SK-N-SH treated with all-trans-retinoic acid at 6 μM for 48 hours (cell line): Measurements from ENCODE around the gene CUEDC1.

ENCODE experiments used
- ATAC-seq: fragments of 200-7000 bp; cut with Tn5 transposase; 3 replicates; pipeline ENCODE4 v1.9.1; 2020; ENCODE audit warnings: mild to moderate bottlenecking, moderate library complexity
- ARNTL ChIP-seq: fragments of 450-650 bp; formaldehyde crosslinking; IDR thresholded peaks from 2 replicates; pipeline ENCODE4 v1.5.0; 2020; ENCODE audit warnings: low read depth, mild to moderate bottlenecking, moderate library complexity, borderline replicate concordance
- CSDC2 ChIP-seq: fragments of 250-450 bp; sonication (Bioruptor Pico); IDR thresholded peaks from 2 replicates; pipeline ENCODE4 v1.5.0; 2020; ENCODE audit warnings: mild to moderate bottlenecking, moderate library complexity
- ESRRG ChIP-seq: fragments of 250-450 bp; sonication (Bioruptor Pico); IDR thresholded peaks from 2 replicates; pipeline ENCODE4 v1.6.1; 2021; ENCODE audit warnings: mild to moderate bottlenecking
- GLIS3 ChIP-seq: fragments of 250-450 bp; sonication (Bioruptor Pico); IDR thresholded peaks from 2 replicates; pipeline ENCODE4 v1.5.0; 2020; ENCODE audit warnings: mild to moderate bottlenecking, moderate library complexity
- ISL1 ChIP-seq: fragments of 250-450 bp; sonication (Bioruptor Pico); IDR thresholded peaks from 2 replicates; pipeline ENCODE4 v2.1.2; 2022; ENCODE audit warnings: mild to moderate bottlenecking, moderate library complexity
- OSR1 ChIP-seq: fragments of 250-450 bp; sonication (Bioruptor Pico); IDR thresholded peaks from 2 replicates; pipeline ENCODE4 v1.8.0; 2022; ENCODE audit warnings: moderate library complexity, mild to moderate bottlenecking, inconsistent platforms
- PPARA ChIP-seq: fragments of 250-450 bp; sonication (Bioruptor Pico); IDR thresholded peaks from 2 replicates; pipeline ENCODE4 v1.5.0; 2020; ENCODE audit warnings: mild to moderate bottlenecking, borderline replicate concordance
- RARB ChIP-seq: fragments of 250-450 bp; sonication (Bioruptor Pico); IDR thresholded peaks from 2 replicates; pipeline ENCODE4 v1.8.0; 2021; ENCODE audit warnings: mild to moderate bottlenecking, moderate library complexity
- SNAI2 ChIP-seq: fragments of 250-450 bp; sonication (Bioruptor Pico); IDR thresholded peaks from 2 replicates; pipeline ENCODE4 v1.5.0; 2020; ENCODE audit warnings: mild to moderate bottlenecking, moderate library complexity
- TCF4 ChIP-seq: fragments of 250-450 bp; sonication (Bioruptor Pico); IDR thresholded peaks from 2 replicates; pipeline ENCODE4 v1.8.0; 2021; ENCODE audit warnings: mild to moderate bottlenecking, moderate library complexity, borderline replicate concordance
- ZC3H10 ChIP-seq: fragments of 250-450 bp; sonication (Bioruptor Pico); IDR thresholded peaks from 2 replicates; pipeline ENCODE4 v1.5.1; 2021; ENCODE audit warnings: mild to moderate bottlenecking, moderate library complexity
- ZFP3 ChIP-seq: fragments of 250-450 bp; sonication (Bioruptor Pico); IDR thresholded peaks from 2 replicates; pipeline ENCODE4 v1.5.0; 2020; ENCODE audit warnings: mild to moderate bottlenecking, moderate library complexity
- ZFP30 ChIP-seq: fragments of 450-650 bp; formaldehyde crosslinking; IDR thresholded peaks from 2 replicates; pipeline ENCODE4 v1.5.0; 2022; ENCODE audit warnings: mild to moderate bottlenecking, moderate library complexity
- ZNF565 ChIP-seq: fragments of 450-650 bp; formaldehyde crosslinking; conservative IDR thresholded peaks from 2 replicates; pipeline ENCODE4 v1.5.0; 2020; ENCODE audit warnings: low read depth, mild to moderate bottlenecking, moderate library complexity
- ZNF70 ChIP-seq: fragments of 450-650 bp; formaldehyde crosslinking; IDR thresholded peaks from 2 replicates; pipeline ENCODE4 v1.5.0; 2020; ENCODE audit warnings: mild to moderate bottlenecking, moderate library complexity
- ZNF8 ChIP-seq: fragments of 450-650 bp; formaldehyde crosslinking; IDR thresholded peaks from 2 replicates; pipeline ENCODE4 v1.5.0; 2020; ENCODE audit warnings: mild to moderate bottlenecking, moderate library complexity
- TF ChIP-seq, protein P1 (sequence below): fragments of 250-450 bp; sonication (Bioruptor Pico); IDR thresholded peaks from 2 replicates; pipeline ENCODE4 v1.8.0; 2020; ENCODE audit warnings: mild to moderate bottlenecking, moderate library complexity, borderline replicate concordance
- TF ChIP-seq, protein P2 (sequence below): fragments of 250-450 bp; sonication (Bioruptor Pico); IDR thresholded peaks from 2 replicates; pipeline ENCODE4 v1.5.1; 2020; ENCODE audit warnings: low read depth, mild to moderate bottlenecking, moderate library complexity
- TF ChIP-seq, protein P3 (sequence below): fragments of 250-450 bp; sonication (Bioruptor Pico); IDR thresholded peaks from 2 replicates; pipeline ENCODE4 v1.8.0; 2021; ENCODE audit warnings: low read depth, mild to moderate bottlenecking, moderate library complexity, borderline replicate concordance
- TF ChIP-seq, protein P4 (sequence below): fragments of 250-450 bp; sonication (Bioruptor Pico); IDR thresholded peaks from 2 replicates; pipeline ENCODE4 v1.5.0; 2020; ENCODE audit warnings: mild to moderate bottlenecking, moderate library complexity
- TF ChIP-seq, protein P5 (sequence below): fragments of 250-450 bp; sonication (Bioruptor Pico); IDR thresholded peaks from 2 replicates; pipeline ENCODE4 v1.5.1; 2021; ENCODE audit warnings: mild to moderate bottlenecking, moderate library complexity

The CUEDC1 gene

DNA sequence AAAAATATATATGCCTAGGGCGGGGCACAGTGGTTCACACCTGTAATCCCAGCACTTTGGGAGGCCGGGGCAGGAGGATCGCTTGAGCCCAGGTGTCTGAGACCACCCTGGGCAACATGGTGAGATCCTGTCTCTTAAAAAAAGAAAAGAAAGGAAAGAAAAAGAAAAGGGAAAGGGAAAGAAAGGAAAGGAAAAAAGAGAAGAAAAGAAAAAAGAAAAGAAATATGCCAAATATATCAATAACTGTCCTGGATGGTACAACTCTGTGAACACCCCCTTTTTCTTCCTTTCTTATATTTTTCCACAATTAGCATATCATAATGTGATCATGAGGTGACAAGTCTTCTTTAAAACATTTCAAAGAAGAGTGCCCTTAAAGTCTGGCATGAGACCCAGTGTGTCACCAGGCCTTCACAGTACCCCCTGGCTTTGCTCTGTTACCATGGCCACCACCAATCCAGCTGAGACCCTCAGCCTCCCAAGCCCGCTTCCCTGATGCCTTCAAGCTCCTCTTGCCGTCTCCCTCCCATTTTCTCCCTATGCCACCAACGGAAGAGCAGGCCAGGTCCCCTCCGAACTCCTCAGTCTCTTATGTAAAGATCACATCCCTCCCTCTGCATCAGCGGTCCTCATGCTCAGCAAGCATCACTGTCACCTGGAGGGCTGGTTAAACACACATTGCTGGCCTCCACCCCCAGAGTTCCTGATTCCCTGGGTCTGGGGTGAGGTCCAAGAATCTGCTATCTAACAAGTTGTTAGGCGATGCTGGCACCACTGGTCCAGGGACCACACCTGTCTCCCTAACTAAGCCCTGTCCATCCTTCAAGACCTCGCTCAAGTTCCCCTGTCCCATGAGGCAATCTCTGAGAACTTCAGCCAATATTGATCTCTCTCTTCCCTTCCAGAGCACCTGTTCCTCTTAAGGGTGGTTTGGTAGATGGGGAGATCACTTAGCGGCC, 44.5 kb downstream of the CUEDC1 start:
- TF ChIP-seq, protein P1, sequence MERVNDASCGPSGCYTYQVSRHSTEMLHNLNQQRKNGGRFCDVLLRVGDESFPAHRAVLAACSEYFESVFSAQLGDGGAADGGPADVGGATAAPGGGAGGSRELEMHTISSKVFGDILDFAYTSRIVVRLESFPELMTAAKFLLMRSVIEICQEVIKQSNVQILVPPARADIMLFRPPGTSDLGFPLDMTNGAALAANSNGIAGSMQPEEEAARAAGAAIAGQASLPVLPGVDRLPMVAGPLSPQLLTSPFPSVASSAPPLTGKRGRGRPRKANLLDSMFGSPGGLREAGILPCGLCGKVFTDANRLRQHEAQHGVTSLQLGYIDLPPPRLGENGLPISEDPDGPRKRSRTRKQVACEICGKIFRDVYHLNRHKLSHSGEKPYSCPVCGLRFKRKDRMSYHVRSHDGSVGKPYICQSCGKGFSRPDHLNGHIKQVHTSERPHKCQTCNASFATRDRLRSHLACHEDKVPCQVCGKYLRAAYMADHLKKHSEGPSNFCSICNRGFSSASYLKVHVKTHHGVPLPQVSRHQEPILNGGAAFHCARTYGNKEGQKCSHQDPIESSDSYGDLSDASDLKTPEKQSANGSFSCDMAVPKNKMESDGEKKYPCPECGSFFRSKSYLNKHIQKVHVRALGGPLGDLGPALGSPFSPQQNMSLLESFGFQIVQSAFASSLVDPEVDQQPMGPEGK (CRISPR knock-in tag), result no peak
- TF ChIP-seq, protein P2, sequence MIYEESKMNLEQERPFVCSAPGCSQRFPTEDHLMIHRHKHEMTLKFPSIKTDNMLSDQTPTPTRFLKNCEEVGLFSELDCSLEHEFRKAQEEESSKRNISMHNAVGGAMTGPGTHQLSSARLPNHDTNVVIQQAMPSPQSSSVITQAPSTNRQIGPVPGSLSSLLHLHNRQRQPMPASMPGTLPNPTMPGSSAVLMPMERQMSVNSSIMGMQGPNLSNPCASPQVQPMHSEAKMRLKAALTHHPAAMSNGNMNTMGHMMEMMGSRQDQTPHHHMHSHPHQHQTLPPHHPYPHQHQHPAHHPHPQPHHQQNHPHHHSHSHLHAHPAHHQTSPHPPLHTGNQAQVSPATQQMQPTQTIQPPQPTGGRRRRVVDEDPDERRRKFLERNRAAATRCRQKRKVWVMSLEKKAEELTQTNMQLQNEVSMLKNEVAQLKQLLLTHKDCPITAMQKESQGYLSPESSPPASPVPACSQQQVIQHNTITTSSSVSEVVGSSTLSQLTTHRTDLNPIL, result no peak
- TF ChIP-seq, protein P3, sequence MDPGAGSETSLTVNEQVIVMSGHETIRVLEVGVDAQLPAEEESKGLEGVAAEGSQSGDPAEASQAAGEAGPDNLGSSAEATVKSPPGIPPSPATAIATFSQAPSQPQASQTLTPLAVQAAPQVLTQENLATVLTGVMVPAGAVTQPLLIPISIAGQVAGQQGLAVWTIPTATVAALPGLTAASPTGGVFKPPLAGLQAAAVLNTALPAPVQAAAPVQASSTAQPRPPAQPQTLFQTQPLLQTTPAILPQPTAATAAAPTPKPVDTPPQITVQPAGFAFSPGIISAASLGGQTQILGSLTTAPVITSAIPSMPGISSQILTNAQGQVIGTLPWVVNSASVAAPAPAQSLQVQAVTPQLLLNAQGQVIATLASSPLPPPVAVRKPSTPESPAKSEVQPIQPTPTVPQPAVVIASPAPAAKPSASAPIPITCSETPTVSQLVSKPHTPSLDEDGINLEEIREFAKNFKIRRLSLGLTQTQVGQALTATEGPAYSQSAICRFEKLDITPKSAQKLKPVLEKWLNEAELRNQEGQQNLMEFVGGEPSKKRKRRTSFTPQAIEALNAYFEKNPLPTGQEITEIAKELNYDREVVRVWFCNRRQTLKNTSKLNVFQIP, result no peak
- TF ChIP-seq ESRRG (CRISPR knock-in tag), result no peak
- no peak for TF ChIP-seq ZNF565 (CRISPR knock-in tag)
- TF ChIP-seq CSDC2 (CRISPR knock-in tag), result no peak
- no peak for TF ChIP-seq PPARA (CRISPR knock-in tag)
- no peak for TF ChIP-seq RARB (CRISPR knock-in tag)
- TF ChIP-seq, protein P4, sequence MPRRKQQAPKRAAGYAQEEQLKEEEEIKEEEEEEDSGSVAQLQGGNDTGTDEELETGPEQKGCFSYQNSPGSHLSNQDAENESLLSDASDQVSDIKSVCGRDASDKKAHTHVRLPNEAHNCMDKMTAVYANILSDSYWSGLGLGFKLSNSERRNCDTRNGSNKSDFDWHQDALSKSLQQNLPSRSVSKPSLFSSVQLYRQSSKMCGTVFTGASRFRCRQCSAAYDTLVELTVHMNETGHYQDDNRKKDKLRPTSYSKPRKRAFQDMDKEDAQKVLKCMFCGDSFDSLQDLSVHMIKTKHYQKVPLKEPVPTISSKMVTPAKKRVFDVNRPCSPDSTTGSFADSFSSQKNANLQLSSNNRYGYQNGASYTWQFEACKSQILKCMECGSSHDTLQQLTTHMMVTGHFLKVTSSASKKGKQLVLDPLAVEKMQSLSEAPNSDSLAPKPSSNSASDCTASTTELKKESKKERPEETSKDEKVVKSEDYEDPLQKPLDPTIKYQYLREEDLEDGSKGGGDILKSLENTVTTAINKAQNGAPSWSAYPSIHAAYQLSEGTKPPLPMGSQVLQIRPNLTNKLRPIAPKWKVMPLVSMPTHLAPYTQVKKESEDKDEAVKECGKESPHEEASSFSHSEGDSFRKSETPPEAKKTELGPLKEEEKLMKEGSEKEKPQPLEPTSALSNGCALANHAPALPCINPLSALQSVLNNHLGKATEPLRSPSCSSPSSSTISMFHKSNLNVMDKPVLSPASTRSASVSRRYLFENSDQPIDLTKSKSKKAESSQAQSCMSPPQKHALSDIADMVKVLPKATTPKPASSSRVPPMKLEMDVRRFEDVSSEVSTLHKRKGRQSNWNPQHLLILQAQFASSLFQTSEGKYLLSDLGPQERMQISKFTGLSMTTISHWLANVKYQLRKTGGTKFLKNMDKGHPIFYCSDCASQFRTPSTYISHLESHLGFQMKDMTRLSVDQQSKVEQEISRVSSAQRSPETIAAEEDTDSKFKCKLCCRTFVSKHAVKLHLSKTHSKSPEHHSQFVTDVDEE (CRISPR knock-in tag), result no peak
- TF ChIP-seq ZC3H10 (CRISPR knock-in tag), result no peak
- TF ChIP-seq GLIS3 (CRISPR knock-in tag), result no peak
- TF ChIP-seq ZNF70, result no peak
- TF ChIP-seq ARNTL, result no peak

DNA sequence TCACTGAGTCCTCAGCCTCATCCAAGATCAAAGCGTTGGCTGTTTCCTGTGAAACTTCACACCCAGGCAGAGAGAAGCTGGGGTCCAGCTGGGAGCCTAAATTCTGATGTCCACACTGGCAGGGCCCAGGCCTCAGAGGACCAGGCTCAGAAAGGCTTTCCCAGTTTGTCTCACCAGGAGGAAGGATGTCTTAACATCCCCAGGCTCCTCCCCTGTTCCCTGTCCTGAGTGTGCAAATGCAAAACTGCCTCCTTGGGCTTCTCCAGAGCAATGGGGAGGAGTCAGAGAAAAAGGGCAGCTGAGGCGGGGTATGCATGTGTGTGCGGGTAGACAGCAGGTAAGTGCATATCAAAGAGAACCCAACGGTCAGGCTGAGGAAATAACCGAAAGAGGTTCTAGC, 45.7 kb downstream of the CUEDC1 start:
- TF ChIP-seq ZFP3, result no peak
- TF ChIP-seq PPARA (CRISPR knock-in tag), result no peak
- TF ChIP-seq ARNTL, result no peak
- TF ChIP-seq, protein P1 (CRISPR knock-in tag), result no peak
- TF ChIP-seq, protein P5, sequence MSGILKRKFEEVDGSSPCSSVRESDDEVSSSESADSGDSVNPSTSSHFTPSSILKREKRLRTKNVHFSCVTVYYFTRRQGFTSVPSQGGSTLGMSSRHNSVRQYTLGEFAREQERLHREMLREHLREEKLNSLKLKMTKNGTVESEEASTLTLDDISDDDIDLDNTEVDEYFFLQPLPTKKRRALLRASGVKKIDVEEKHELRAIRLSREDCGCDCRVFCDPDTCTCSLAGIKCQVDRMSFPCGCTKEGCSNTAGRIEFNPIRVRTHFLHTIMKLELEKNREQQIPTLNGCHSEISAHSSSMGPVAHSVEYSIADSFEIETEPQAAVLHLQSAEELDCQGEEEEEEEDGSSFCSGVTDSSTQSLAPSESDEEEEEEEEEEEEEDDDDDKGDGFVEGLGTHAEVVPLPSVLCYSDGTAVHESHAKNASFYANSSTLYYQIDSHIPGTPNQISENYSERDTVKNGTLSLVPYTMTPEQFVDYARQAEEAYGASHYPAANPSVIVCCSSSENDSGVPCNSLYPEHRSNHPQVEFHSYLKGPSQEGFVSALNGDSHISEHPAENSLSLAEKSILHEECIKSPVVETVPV, result no peak
- no peak for TF ChIP-seq ZNF8 (CRISPR knock-in tag)
- TF ChIP-seq CSDC2 (CRISPR knock-in tag), result no peak
- no peak for TF ChIP-seq ISL1 (CRISPR knock-in tag)
- no peak for TF ChIP-seq ZFP30 (CRISPR knock-in tag)
- no peak for TF ChIP-seq OSR1 (CRISPR knock-in tag)
- TF ChIP-seq ZC3H10 (CRISPR knock-in tag), result no peak
- no peak for TF ChIP-seq TCF4
- TF ChIP-seq SNAI2 (CRISPR knock-in tag), result no peak
- no peak for ATAC-seq

More for the DNA sequence above, 44.5 kb downstream of the CUEDC1 start:
- ATAC-seq, result no peak
